Liver (tissue), 9 donors: ENCODE measurements around the gene NKTR. TPM values are rescaled to one million over a fixed set of nuclear protein-coding genes. Genes with fewer than 3 reads are reported as not detected.

ENCODE experiments used
- DNase-seq: peaks from one replicate; pipeline ENCODE4 v3.0.0-alpha.2; 2017; ENCODE audit warnings: low spot score
- H3K27ac ChIP-seq, 2 donors: one replicate each; pipeline ENCODE4 v1.7.0; 2013; ENCODE audit warnings: inconsistent platforms in 2 of 2, low read length in 2 of 2, control low read depth in 1 of 2, low read depth in 1 of 2, mild to moderate bottlenecking in 1 of 2
- H3K27me3 ChIP-seq, 4 donors: one replicate each; pipeline versions ENCODE4 v1.6.1 to v1.7.0; 2013; ENCODE audit warnings: low read length in 3 of 4, inconsistent platforms in 1 of 4, mild to moderate bottlenecking in 1 of 4, moderate library complexity in 1 of 4; ENCODE audit not compliant: control insufficient read depth in 4 of 4, insufficient read depth in 4 of 4
- H3K36me3 ChIP-seq, 4 donors: one replicate each; pipeline versions ENCODE4 v1.6.1 to v1.7.0; 2013; ENCODE audit warnings: low read length in 3 of 4, mild to moderate bottlenecking in 3 of 4, low read depth in 1 of 4, moderate library complexity in 1 of 4; ENCODE audit not compliant: control insufficient read depth in 4 of 4, insufficient read depth in 3 of 4
- H3K4me1 ChIP-seq, 4 donors: one replicate each; pipeline versions ENCODE4 v1.6.1 to v1.7.0; 2013; ENCODE audit warnings: low read length in 3 of 4, mild to moderate bottlenecking in 3 of 4, moderate library complexity in 1 of 4; ENCODE audit not compliant: control insufficient read depth in 4 of 4, insufficient read depth in 4 of 4
- H3K4me3 ChIP-seq, 3 donors: one replicate each; pipeline versions ENCODE4 v1.6.1 to v1.7.0; 2013; ENCODE audit warnings: low read length in 3 of 3, control low read depth in 1 of 3, low read depth in 1 of 3, mild to moderate bottlenecking in 1 of 3
- H3K9ac ChIP-seq, 2 donors: one replicate each; pipeline ENCODE4 v1.7.0; 2013; ENCODE audit warnings: low read length in 2 of 2, mild to moderate bottlenecking in 2 of 2, moderate library complexity in 2 of 2, control low read depth in 1 of 2, low read depth in 1 of 2
- H3K9me3 ChIP-seq, 4 donors: one replicate each; pipeline versions ENCODE4 v1.6.1 to v1.7.0; 2013; ENCODE audit warnings: low read length in 3 of 4; ENCODE audit not compliant: control insufficient read depth in 4 of 4
- ATF3 ChIP-seq: IDR thresholded peaks from 2 replicates; pipeline ENCODE4 v1.6.1; 2016; ENCODE audit warnings: antibody characterized with exemption
- CTCF ChIP-seq: fragments of 150-350 bp; IDR thresholded peaks from 2 replicates; pipeline ENCODE4 v1.5.1; 2017; ENCODE audit warnings: improper control_type of control experiment, low read depth, low read length; ENCODE audit not compliant: missing input control
- EGR1 ChIP-seq, 2 donors: IDR thresholded peaks; 2 replicates each; pipeline ENCODE4 v1.6.1; 2016 to 2018; ENCODE audit warnings: antibody characterized with exemption in 2 of 2, low read depth in 2 of 2
- FOXA1 ChIP-seq: IDR thresholded peaks from 2 replicates; pipeline ENCODE4 v1.6.1; 2016; ENCODE audit warnings: antibody characterized with exemption
- FOXA2 ChIP-seq: IDR thresholded peaks from 2 replicates; pipeline ENCODE4 v1.6.1; 2016; ENCODE audit warnings: antibody characterized with exemption
- GABPA ChIP-seq, 2 donors: IDR thresholded peaks in 1 of 2; conservative IDR thresholded peaks in 1 of 2; 2 replicates each; pipeline ENCODE4 v1.6.1; 2016; ENCODE audit warnings: antibody characterized with exemption in 2 of 2, mild to moderate bottlenecking in 1 of 2, moderate library complexity in 1 of 2
- HNF4A ChIP-seq, 2 donors: conservative IDR thresholded peaks; 2 replicates each; pipeline ENCODE4 v1.6.1; 2016; ENCODE audit warnings: antibody characterized with exemption in 2 of 2, mild to moderate bottlenecking in 2 of 2
- HNF4G ChIP-seq: IDR thresholded peaks from 2 replicates; pipeline ENCODE4 v1.6.1; 2016; ENCODE audit warnings: antibody characterized with exemption
- JUND ChIP-seq, 2 donors: IDR thresholded peaks; 2 replicates each; pipeline ENCODE4 v1.6.1; 2016; ENCODE audit warnings: antibody characterized with exemption in 2 of 2
- NR2F2 ChIP-seq: IDR thresholded peaks from 2 replicates; pipeline ENCODE4 v1.6.1; 2016; ENCODE audit warnings: antibody characterized with exemption
- RAD21 ChIP-seq, 2 donors: IDR thresholded peaks; 2 replicates each; pipeline ENCODE4 v1.6.1; 2016; ENCODE audit warnings: antibody characterized with exemption in 2 of 2, mild to moderate bottlenecking in 2 of 2
- SP1 ChIP-seq: IDR thresholded peaks from 2 replicates; pipeline ENCODE4 v1.6.1; 2018; ENCODE audit warnings: antibody characterized with exemption, mild to moderate bottlenecking
- TAF1 ChIP-seq: conservative IDR thresholded peaks from 2 replicates; pipeline ENCODE4 v1.6.1; 2016; ENCODE audit warnings: antibody characterized with exemption, mild to moderate bottlenecking
- WGBS: extraction: QIAGEN DNeasy Blood & Tissue Kit; methylation state at CpG from one replicate; pipeline ENCODE4 v1.1.7; 2013; 5-methylcytosine and 5-hydroxymethylcytosine counted together
- polyA plus RNA-seq, 2 donors: library from polyadenylated mRNA; stranded (reverse) in 1 of 2; unstranded in 1 of 2; fragments of 200-250 nt in 1 of 2; fragments of >200 nt in 1 of 2; fragmentation: Nextera tagmentation in 1 of 2; extraction: Ambion mirVana in 1 of 2; gene quantifications; one replicate each; pipeline versions ENCODE4 v1.2.1 to v1.2.3, GENCODE V29; 2013 to 2015
- total RNA-seq, 2 donors: library from RNA; depleted of rRNA; stranded (reverse); fragments of >200 nt; gene quantifications; one replicate each; pipeline ENCODE4 v1.2.3, GENCODE V29; 2014
- TF ChIP-seq, protein P1 (sequence below): IDR thresholded peaks from 2 replicates; pipeline ENCODE4 v1.6.1; 2016; ENCODE audit warnings: antibody characterized with exemption
- TF ChIP-seq, protein P2 (sequence below): IDR thresholded peaks from 2 replicates; pipeline ENCODE4 v1.6.1; 2016; ENCODE audit warnings: antibody characterized with exemption, mild to moderate bottlenecking
- TF ChIP-seq, protein P3 (sequence below): IDR thresholded peaks from 2 replicates; pipeline ENCODE4 v1.6.1; 2016; ENCODE audit warnings: antibody characterized with exemption
- donor health status: healthy.
- donor health status: healthy.
- donor health status: healthy.
- donor health status: healthy.
- donor health status: healthy.

Gene NKTR
- total and polyA plus RNA-seq, 4 donors = 5.8 to 75.5 (median 28.1) TPM

DNA sequence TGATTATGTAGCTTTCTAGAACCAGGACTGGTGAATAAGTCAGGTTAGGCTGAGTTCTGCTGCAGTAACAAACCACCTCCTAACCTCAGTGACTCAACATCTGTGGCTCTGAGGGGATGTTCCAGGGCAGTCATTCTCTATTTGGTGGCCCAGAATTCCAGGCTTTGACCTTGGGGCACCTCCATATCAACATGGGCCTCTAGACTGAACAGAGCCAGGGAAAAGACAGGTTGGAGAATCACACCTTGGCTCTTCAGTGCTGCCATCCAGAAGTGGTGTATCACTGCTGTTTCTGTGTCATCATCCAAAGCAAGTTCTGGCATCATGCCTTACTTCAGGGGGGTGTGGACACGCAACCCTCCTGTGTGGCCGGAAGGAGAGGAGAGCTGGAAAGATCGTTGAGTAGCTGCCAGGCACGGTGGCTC is 68.3 kb downstream of the NKTR start (continued):
- TF ChIP-seq CTCF = no peak
- no peak for TF ChIP-seq GABPA (IDR thresholded peaks at IDR 0.05 in 1 of 2, conservative IDR thresholded peaks at IDR 0.05 in 1 of 2)
- no peak for TF ChIP-seq FOXA1
- no peak for TF ChIP-seq HNF4A (conservative IDR thresholded peaks at IDR 0.05)
- no peak for TF ChIP-seq SP1

- Histone ChIP-seq H3K4me1 (no peaks in the 10 kb centered on the region), H3K27me3 (no peaks in the 10 kb centered on the region), H3K36me3 (no peaks in the 10 kb centered on the region), H3K9ac (no peak overlapping the region), H3K27ac (no peak overlapping the region), H3K9me3 (peaks cover 0 to 3% (median 0%) of the 10 kb centered on the region in 4 donors), H3K4me3 (no peak overlapping the region)
- 81% methylated on average over 7 of the region's 7 CpGs for WGBS
- DNase-seq = no peak
- TF ChIP-seq FOXA2 (no peak), RAD21 (IDR thresholded peaks at IDR 0.05) (no peak), ATF3 (no peak), HNF4G (no peak), NR2F2 (no peak), TAF1 (no peak), JUND (IDR thresholded peaks at IDR 0.05) (no peak), FOXA1 (no peak), CTCF (no peak), HNF4A (conservative IDR thresholded peaks at IDR 0.05) (no peak), SP1 (no peak), EGR1 (IDR thresholded peaks at IDR 0.05; ENCODE audit: low read depth in 2 of 2) (no peak), GABPA (IDR thresholded peaks at IDR 0.05 in 1 of 2, conservative IDR thresholded peaks at IDR 0.05 in 1 of 2) (no peak)
- TF ChIP-seq, protein P1, sequence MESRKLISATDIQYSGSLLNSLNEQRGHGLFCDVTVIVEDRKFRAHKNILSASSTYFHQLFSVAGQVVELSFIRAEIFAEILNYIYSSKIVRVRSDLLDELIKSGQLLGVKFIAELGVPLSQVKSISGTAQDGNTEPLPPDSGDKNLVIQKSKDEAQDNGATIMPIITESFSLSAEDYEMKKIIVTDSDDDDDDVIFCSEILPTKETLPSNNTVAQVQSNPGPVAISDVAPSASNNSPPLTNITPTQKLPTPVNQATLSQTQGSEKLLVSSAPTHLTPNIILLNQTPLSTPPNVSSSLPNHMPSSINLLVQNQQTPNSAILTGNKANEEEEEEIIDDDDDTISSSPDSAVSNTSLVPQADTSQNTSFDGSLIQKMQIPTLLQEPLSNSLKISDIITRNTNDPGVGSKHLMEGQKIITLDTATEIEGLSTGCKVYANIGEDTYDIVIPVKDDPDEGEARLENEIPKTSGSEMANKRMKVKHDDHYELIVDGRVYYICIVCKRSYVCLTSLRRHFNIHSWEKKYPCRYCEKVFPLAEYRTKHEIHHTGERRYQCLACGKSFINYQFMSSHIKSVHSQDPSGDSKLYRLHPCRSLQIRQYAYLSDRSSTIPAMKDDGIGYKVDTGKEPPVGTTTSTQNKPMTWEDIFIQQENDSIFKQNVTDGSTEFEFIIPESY = no peak
- TF ChIP-seq, protein P2, sequence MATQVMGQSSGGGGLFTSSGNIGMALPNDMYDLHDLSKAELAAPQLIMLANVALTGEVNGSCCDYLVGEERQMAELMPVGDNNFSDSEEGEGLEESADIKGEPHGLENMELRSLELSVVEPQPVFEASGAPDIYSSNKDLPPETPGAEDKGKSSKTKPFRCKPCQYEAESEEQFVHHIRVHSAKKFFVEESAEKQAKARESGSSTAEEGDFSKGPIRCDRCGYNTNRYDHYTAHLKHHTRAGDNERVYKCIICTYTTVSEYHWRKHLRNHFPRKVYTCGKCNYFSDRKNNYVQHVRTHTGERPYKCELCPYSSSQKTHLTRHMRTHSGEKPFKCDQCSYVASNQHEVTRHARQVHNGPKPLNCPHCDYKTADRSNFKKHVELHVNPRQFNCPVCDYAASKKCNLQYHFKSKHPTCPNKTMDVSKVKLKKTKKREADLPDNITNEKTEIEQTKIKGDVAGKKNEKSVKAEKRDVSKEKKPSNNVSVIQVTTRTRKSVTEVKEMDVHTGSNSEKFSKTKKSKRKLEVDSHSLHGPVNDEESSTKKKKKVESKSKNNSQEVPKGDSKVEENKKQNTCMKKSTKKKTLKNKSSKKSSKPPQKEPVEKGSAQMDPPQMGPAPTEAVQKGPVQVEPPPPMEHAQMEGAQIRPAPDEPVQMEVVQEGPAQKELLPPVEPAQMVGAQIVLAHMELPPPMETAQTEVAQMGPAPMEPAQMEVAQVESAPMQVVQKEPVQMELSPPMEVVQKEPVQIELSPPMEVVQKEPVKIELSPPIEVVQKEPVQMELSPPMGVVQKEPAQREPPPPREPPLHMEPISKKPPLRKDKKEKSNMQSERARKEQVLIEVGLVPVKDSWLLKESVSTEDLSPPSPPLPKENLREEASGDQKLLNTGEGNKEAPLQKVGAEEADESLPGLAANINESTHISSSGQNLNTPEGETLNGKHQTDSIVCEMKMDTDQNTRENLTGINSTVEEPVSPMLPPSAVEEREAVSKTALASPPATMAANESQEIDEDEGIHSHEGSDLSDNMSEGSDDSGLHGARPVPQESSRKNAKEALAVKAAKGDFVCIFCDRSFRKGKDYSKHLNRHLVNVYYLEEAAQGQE = no peak
- TF ChIP-seq, protein P3, sequence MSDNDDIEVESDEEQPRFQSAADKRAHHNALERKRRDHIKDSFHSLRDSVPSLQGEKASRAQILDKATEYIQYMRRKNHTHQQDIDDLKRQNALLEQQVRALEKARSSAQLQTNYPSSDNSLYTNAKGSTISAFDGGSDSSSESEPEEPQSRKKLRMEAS = no peak
Observed at GRCh38 chr3:42670051-42670576, 69.6 kb downstream of the NKTR start.
